H1 (cell line): Measurements from ENCODE around the gene SERPINA1. TPM values are rescaled to one million over a fixed set of nuclear protein-coding genes. Genes with fewer than 3 reads are reported as not detected.

Source experiments
- CTCF ChIA-PET: fragments of 300-600 bp; sonication (Branson Sonifier 250); formaldehyde crosslinking; loops from one replicate; lab custom pipeline; 2021; ENCODE audit not compliant: partially characterized antibody; lab: Charles Lee
- POLR2A ChIA-PET: fragments of 300-600 bp; sonication (Branson Sonifier 250); formaldehyde crosslinking; loops from one replicate; lab custom pipeline; 2021; ENCODE audit warnings: inconsistent platforms; ENCODE audit not compliant: partially characterized antibody; lab: Charles Lee
- DNase-seq, 2 experiments: peaks; one replicate each; pipeline versions ENCODE4 v3.0.0 to v3.0.0-alpha.2; 2010 to 2022; ENCODE audit warnings: low spot score in 2 of 2, low read depth in 1 of 2, mixed read lengths in 1 of 2
- FAIRE-seq: peaks from 2 replicates; lab custom pipeline; 2011; peaks lifted over from hg19 to GRCh38; lab: Jason Lieb, UNC
- H2AFZ ChIP-seq: 2 replicates; pipeline ENCODE4 v1.8.1; 2012; ENCODE audit warnings: low read length, inconsistent platforms
- H2AK5ac ChIP-seq: 2 replicates; pipeline ENCODE4 v1.6.1; 2013; ENCODE audit warnings: low read depth, low read length
- H2BK120ac ChIP-seq: replicated peaks from 2 replicates; pipeline ENCODE3; 2013; ENCODE audit warnings: low read depth, low read length, inconsistent platforms
- H2BK12ac ChIP-seq: 2 replicates; pipeline ENCODE4 v1.6.1; 2013; ENCODE audit warnings: low read depth, low read length
- H2BK15ac ChIP-seq: 2 replicates; pipeline ENCODE4 v1.6.1; 2013; ENCODE audit warnings: low read length
- H2BK20ac ChIP-seq: 2 replicates; pipeline ENCODE4 v1.6.1; 2013; ENCODE audit warnings: low read length
- H2BK5ac ChIP-seq: 2 replicates; pipeline ENCODE4 v1.6.1; 2013; ENCODE audit warnings: low read depth, low read length
- H3K14ac ChIP-seq: 2 replicates; pipeline ENCODE4 v1.6.1; 2013; ENCODE audit warnings: inconsistent platforms; ENCODE audit not compliant: insufficient read length
- H3K18ac ChIP-seq: 2 replicates; pipeline ENCODE4 v1.6.1; 2013; ENCODE audit warnings: low read length; ENCODE audit errors: extremely low read depth
- H3K23ac ChIP-seq: 2 replicates; pipeline ENCODE4 v1.6.1; 2013; ENCODE audit warnings: inconsistent platforms; ENCODE audit not compliant: insufficient read length
- H3K23me2 ChIP-seq: 2 replicates; pipeline ENCODE4 v1.6.1; 2013; ENCODE audit warnings: low read depth, low read length
- H3K27ac ChIP-seq: 2 replicates; pipeline ENCODE4 v1.6.1; 2011; ENCODE audit warnings: low read depth, low read length, inconsistent platforms
- H3K27me3 ChIP-seq, 4 experiments: replicated peaks in 1 of 4; 1 replicate in 1 of 4; 2 replicates in 3 of 4; pipeline versions ENCODE4 v1.6.1 to v1.8.1; 2011 to 2013; ENCODE audit warnings: low read length in 3 of 4, mild to moderate bottlenecking in 3 of 4, inconsistent platforms in 2 of 4, mixed read lengths in 2 of 4, moderate library complexity in 1 of 4; ENCODE audit not compliant: control insufficient read depth in 3 of 4, insufficient read depth in 3 of 4; ENCODE audit errors: extremely low read depth in 1 of 4
- H3K36me3 ChIP-seq, 4 experiments: 2 replicates each; pipeline versions ENCODE4 v1.6.1 to v1.8.1; 2011 to 2013; ENCODE audit warnings: mild to moderate bottlenecking in 4 of 4, low read length in 3 of 4, moderate library complexity in 2 of 4, control low read depth in 1 of 4, inconsistent platforms in 1 of 4; ENCODE audit not compliant: insufficient read depth in 4 of 4, control insufficient read depth in 2 of 4
- H3K4ac ChIP-seq: replicated peaks from 2 replicates; pipeline ENCODE3; 2013; ENCODE audit warnings: low read length, low read depth, mixed read lengths, inconsistent platforms; ENCODE audit not compliant: insufficient read length
- H3K4me1 ChIP-seq, 4 experiments: replicated peaks in 1 of 4; 1 replicate in 1 of 4; 2 replicates in 3 of 4; pipeline versions ENCODE4 v1.6.1 to v1.8.1; 2011 to 2013; ENCODE audit warnings: low read length in 3 of 4, inconsistent platforms in 2 of 4, mixed read lengths in 1 of 4; ENCODE audit not compliant: insufficient read depth in 4 of 4, control insufficient read depth in 3 of 4
- H3K4me2 ChIP-seq, 2 experiments: 2 replicates each; pipeline versions ENCODE4 v1.6.1 to v1.8.1; 2011 to 2013; ENCODE audit warnings: low read depth in 2 of 2, low read length in 2 of 2, control low read depth in 1 of 2, inconsistent platforms in 1 of 2, mild to moderate bottlenecking in 1 of 2; ENCODE audit not compliant: insufficient read depth in 1 of 2
- H3K4me3 ChIP-seq, 4 experiments: fragments of 200-600, 300-600 bp in 1 of 4; sonication (generic), shearing (Covaris generic), sonication (Bioruptor Twin) in 1 of 4; 2 replicates each; pipeline versions ENCODE4 v1.5.1 to v1.8.1; 2011 to 2016; ENCODE audit warnings: low read length in 4 of 4, low read depth in 3 of 4, control low read depth in 2 of 4, inconsistent platforms in 2 of 4, mild to moderate bottlenecking in 2 of 4, mixed read lengths in 1 of 4, moderate library complexity in 1 of 4; ENCODE audit not compliant: insufficient read depth in 2 of 4; ENCODE audit errors: extremely low read depth in 1 of 4
- H3K56ac ChIP-seq: replicated peaks from 2 replicates; pipeline ENCODE3; 2013; ENCODE audit warnings: low read depth, mild to moderate bottlenecking, mixed read lengths, low read length, inconsistent platforms; ENCODE audit not compliant: insufficient read length
- H3K79me1 ChIP-seq: 2 replicates; pipeline ENCODE4 v1.6.1; 2013; ENCODE audit warnings: low read depth, low read length, control low read depth
- H3K79me2 ChIP-seq, 2 experiments: 2 replicates each; pipeline versions ENCODE4 v1.6.1 to v1.8.1; 2012 to 2013; ENCODE audit warnings: low read length in 2 of 2, mild to moderate bottlenecking in 2 of 2, inconsistent platforms in 1 of 2; ENCODE audit not compliant: insufficient read depth in 2 of 2, control insufficient read depth in 1 of 2
- H3K9ac ChIP-seq, 4 experiments: replicated peaks in 1 of 4; 1 replicate in 1 of 4; 2 replicates in 3 of 4; pipeline versions ENCODE4 v1.6.1 to v1.8.1; 2011 to 2013; ENCODE audit warnings: low read depth in 3 of 4, low read length in 3 of 4, control low read depth in 2 of 4, mild to moderate bottlenecking in 2 of 4, moderate library complexity in 2 of 4, inconsistent platforms in 1 of 4; ENCODE audit errors: extremely low read depth in 1 of 4
- H3K9me3 ChIP-seq, 2 experiments: 2 replicates each; pipeline versions ENCODE4 v1.6.1 to v1.8.1; 2012 to 2013; ENCODE audit warnings: mild to moderate bottlenecking in 2 of 2, moderate library complexity in 2 of 2, control low read depth in 1 of 2, inconsistent platforms in 1 of 2, low read depth in 1 of 2, low read length in 1 of 2, mixed read lengths in 1 of 2; ENCODE audit not compliant: insufficient read depth in 2 of 2
- H4K20me1 ChIP-seq, 2 experiments: replicated peaks in 1 of 2; 2 replicates each; pipeline versions ENCODE3 to v1.8.1; 2011 to 2013; ENCODE audit warnings: inconsistent platforms in 2 of 2, low read length in 2 of 2, mild to moderate bottlenecking in 1 of 2; ENCODE audit not compliant: insufficient read depth in 2 of 2, control insufficient read depth in 1 of 2
- H4K5ac ChIP-seq: 2 replicates; pipeline ENCODE4 v1.6.1; 2013; ENCODE audit warnings: low read length, low read depth, mixed read lengths, inconsistent platforms; ENCODE audit not compliant: insufficient read length
- H4K8ac ChIP-seq: 2 replicates; pipeline ENCODE4 v1.8.0; 2013; ENCODE audit warnings: mild to moderate bottlenecking, moderate library complexity, low read length, inconsistent platforms; ENCODE audit not compliant: insufficient read depth; ENCODE audit errors: extremely low read depth
- H4K91ac ChIP-seq: replicated peaks from 2 replicates; pipeline ENCODE3; 2013; ENCODE audit warnings: low read length, mixed read lengths, inconsistent platforms; ENCODE audit not compliant: insufficient read length
- BACH1 ChIP-seq: IDR thresholded peaks from 2 replicates; pipeline ENCODE4 v1.6.1; 2012; ENCODE audit warnings: low read length, improper control_type of control experiment
- CBX8 ChIP-seq: fragments of 300-800, 300-1000 bp; sonication (generic); IDR thresholded peaks from 2 replicates; pipeline ENCODE4 v1.7.1; 2016; ENCODE audit warnings: low read depth, low read length, borderline replicate concordance
- EP300 ChIP-seq, 2 experiments: IDR thresholded peaks; 1 replicate in 1 of 2; 2 replicates in 1 of 2; pipeline ENCODE4 v1.6.1; 2011 to 2012; ENCODE audit warnings: low read depth in 2 of 2, low read length in 2 of 2, mild to moderate bottlenecking in 2 of 2, borderline replicate concordance in 1 of 2, inconsistent platforms in 1 of 2, moderate library complexity in 1 of 2
- GABPA ChIP-seq: IDR thresholded peaks from 2 replicates; pipeline ENCODE4 v1.6.1; 2011; ENCODE audit warnings: mild to moderate bottlenecking, low read length, moderate library complexity, borderline replicate concordance; ENCODE audit not compliant: insufficient read depth
- HDAC6 ChIP-seq: IDR thresholded peaks from one replicate; pipeline ENCODE4 v1.7.1; 2012; ENCODE audit warnings: low read depth, mild to moderate bottlenecking, inconsistent platforms, low read length, moderate library complexity
- KDM1A ChIP-seq: fragments of 200-600, 300-600 bp; sonication (generic); IDR thresholded peaks from 2 replicates; pipeline ENCODE4 v1.7.1; 2016; ENCODE audit warnings: mild to moderate bottlenecking, low read length, borderline replicate concordance
- KDM5A ChIP-seq: fragments of 200-600 bp; IDR thresholded peaks from 2 replicates; pipeline ENCODE4 v1.7.1; 2012; ENCODE audit warnings: mild to moderate bottlenecking, low read length, inconsistent platforms, mixed read lengths
- PHF8 ChIP-seq: fragments of 200-600 bp; sonication (generic); conservative IDR thresholded peaks from 2 replicates; pipeline ENCODE4 v1.7.1; 2012; ENCODE audit warnings: low read depth, mild to moderate bottlenecking, inconsistent platforms, low read length, moderate library complexity
- POLR2AphosphoS5 ChIP-seq: IDR thresholded peaks from 2 replicates; pipeline ENCODE4 v1.6.1; 2011; ENCODE audit warnings: low read depth, low read length
- SP2 ChIP-seq: IDR thresholded peaks from 2 replicates; pipeline ENCODE4 v1.6.1; 2012; ENCODE audit warnings: mild to moderate bottlenecking, low read length, inconsistent platforms
- TBP ChIP-seq: IDR thresholded peaks from 2 replicates; pipeline ENCODE4 v1.6.1; 2011; ENCODE audit warnings: low read depth, low read length, improper control_type of control experiment
- WGBS, 2 experiments: shearing (Covaris generic) in 1 of 2; methylation state at CpG; one replicate each; pipeline versions ENCODE4 v1.1.6 to v1.1.7; 2013 to 2015; ENCODE audit warnings: low lambda C conversion rate in 2 of 2, mixed read lengths in 2 of 2, inconsistent platforms in 1 of 2, low coverage in 1 of 2, missing lambda C conversion rate in 1 of 2; ENCODE audit not compliant: insufficient replicate concordance in 2 of 2, insufficient coverage in 1 of 2, insufficient read length in 1 of 2; ENCODE audit errors: extremely low coverage in 1 of 2, missing lambda C conversion rate in 1 of 2; 5-methylcytosine and 5-hydroxymethylcytosine counted together
- polyA plus RNA-seq, 7 experiments: library from polyadenylated mRNA; depleted of rRNA in 3 of 7; stranded (reverse) in 5 of 7; unstranded in 2 of 7; fragments of >200 nt in 5 of 7; fragments of 200-250 nt in 2 of 7; gene quantifications; 1 replicate in 5 of 7; 2 replicates in 1 of 7; 4 replicates in 1 of 7; pipeline versions ENCODE4 v1.2.1 to v1.2.3, GENCODE V29; 2011 to 2013; ENCODE audit warnings: missing spikeins in 2 of 7, mixed read lengths in 2 of 7
- total RNA-seq: library from RNA; stranded (reverse); fragmentation: NEBNext Ultra II Directional; extraction: Animal tissue kit (Norgen Biotek cat#: 25700); gene quantifications from 2 replicates; pipeline ENCODE4 v1.2.1, GENCODE V29; 2021
- TF ChIP-seq, protein P1 (sequence below): IDR thresholded peaks from 2 replicates; pipeline ENCODE4 v1.6.1; 2012; ENCODE audit warnings: low read length, inconsistent platforms

SERPINA1 gene
- total and polyA plus RNA-seq, 2 of the 8 experiments (the other 6 are each of a cell fraction or from before 2014, with no cell fraction given), result 0.08 TPM; not detected in 1

DNA sequence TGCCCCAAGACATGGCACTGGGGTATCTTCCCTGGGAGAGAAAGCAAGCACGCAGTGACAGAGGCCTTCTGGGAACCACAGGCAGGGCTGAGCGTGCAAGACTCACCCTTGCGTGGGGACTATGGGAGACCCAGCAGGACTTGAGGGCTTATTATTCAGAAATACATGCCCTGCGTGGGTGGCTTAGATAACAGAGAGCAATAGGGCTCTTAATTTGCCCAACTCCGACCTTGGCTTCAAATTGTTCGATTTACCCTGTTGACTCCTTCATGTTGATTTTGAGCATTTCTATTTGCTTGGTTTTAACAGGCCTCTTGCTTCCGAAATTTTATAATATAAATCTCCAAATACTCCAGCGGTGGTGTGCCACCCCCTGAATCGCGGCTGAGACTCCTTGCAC lies 5.1 kb upstream of the SERPINA1 start:
- Histone ChIP-seq H2AFZ (no peak overlapping the region), H4K5ac (no peak overlapping the region), H2BK15ac (no peak overlapping the region; the same call in 1 of the 2 replicates), H2BK20ac (no peak overlapping the region), H3K56ac (no peak overlapping the region), H3K79me2 (no peaks in the 10 kb centered on the region), H4K20me1 (no peaks in the 10 kb centered on the region), H3K14ac (no peak overlapping the region), H3K27me3 (no peaks in the 10 kb centered on the region; a peak in 1 of 7 replicates), H3K9me3 (no peaks in the 10 kb centered on the region), H3K4me1 (peaks cover 9 to 23% (median 16%) of the 10 kb centered on the region in 4 experiments; a peak in 6 of 7 replicates), H2BK5ac (no peak overlapping the region), H3K9ac (no peak overlapping the region), H2BK12ac (no peak overlapping the region; the same call in 1 of the 2 replicates), H3K23me2 (no peaks in the 10 kb centered on the region), H4K91ac (no peak overlapping the region), H2BK120ac (no peak overlapping the region), H3K4me3 (no peak overlapping the region), H3K4ac (no peak overlapping the region), H4K8ac (no peak overlapping the region), H3K18ac (no peak overlapping the region; the same call in 1 of the 2 replicates), H3K4me2 (no peak overlapping the region), H2AK5ac (no peak overlapping the region), H3K27ac (no peak overlapping the region), H3K36me3 (no peaks in the 10 kb centered on the region), H3K23ac (no peak overlapping the region), H3K79me1 (no peaks in the 10 kb centered on the region)
- DNase-seq, result no peak
- POLR2A ChIA-PET, result interaction anchor here (1.4 kb wide), 1 partner anchor 11 kb away, joined by 3 read pairs; no protein-coding TSS in a partner anchor
- FAIRE-seq, result no peak
- WGBS, 2 experiments, result 91% methylated on average over 10 of the region's 10 CpGs; no CpG with 5 or more reads in 1 of the 2 experiments
- TF ChIP-seq TBP, result no peak
- TF ChIP-seq POLR2AphosphoS5, result no peak
- no peak for TF ChIP-seq EP300 (IDR thresholded peaks at IDR 0.05; ENCODE audit: borderline replicate concordance in 1 of 2, low read depth in 2 of 2, low read length in 2 of 2)
- TF ChIP-seq KDM5A, result no peak
- no peak for TF ChIP-seq BACH1
- TF ChIP-seq CBX8, result no peak
- no peak for TF ChIP-seq SP2
- TF ChIP-seq, protein P1, sequence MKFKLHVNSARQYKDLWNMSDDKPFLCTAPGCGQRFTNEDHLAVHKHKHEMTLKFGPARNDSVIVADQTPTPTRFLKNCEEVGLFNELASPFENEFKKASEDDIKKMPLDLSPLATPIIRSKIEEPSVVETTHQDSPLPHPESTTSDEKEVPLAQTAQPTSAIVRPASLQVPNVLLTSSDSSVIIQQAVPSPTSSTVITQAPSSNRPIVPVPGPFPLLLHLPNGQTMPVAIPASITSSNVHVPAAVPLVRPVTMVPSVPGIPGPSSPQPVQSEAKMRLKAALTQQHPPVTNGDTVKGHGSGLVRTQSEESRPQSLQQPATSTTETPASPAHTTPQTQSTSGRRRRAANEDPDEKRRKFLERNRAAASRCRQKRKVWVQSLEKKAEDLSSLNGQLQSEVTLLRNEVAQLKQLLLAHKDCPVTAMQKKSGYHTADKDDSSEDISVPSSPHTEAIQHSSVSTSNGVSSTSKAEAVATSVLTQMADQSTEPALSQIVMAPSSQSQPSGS, result no peak
- no peak for TF ChIP-seq PHF8
- TF ChIP-seq HDAC6, result no peak
- no peak for TF ChIP-seq KDM1A
- TF ChIP-seq GABPA, result no peak
- CTCF ChIA-PET, result interaction anchor here (5.6 kb wide), 1 partner anchor 20 kb away, joined by 37 read pairs; no protein-coding TSS in a partner anchor
